Heart left ventricle (tissue), 16 donors: ENCODE data around the gene RAB14. TPM values are rescaled to one million over a fixed set of nuclear protein-coding genes. Genes with fewer than 3 reads are reported as not detected.

Experiments
- ATAC-seq, 4 donors: fragments of 200-7000 bp; cut with Tn5 transposase; one replicate each; pipeline ENCODE4 v1.9.1; 2020 to 2022; ENCODE audit warnings: moderate library complexity in 4 of 4, mild to moderate bottlenecking in 3 of 4, moderate number of reproducible peaks in 1 of 4
- DNase-seq, 5 donors: peaks; one replicate each; pipeline ENCODE4 v3.0.0-alpha.2; 2020
- H3K27ac ChIP-seq, 12 donors: fragments of 200-600 bp; sonication (generic) in 4 of 12; one replicate each; pipeline versions ENCODE4 v1.5.0 to v1.8.0; 2016 to 2022; ENCODE audit warnings: mild to moderate bottlenecking in 2 of 12
- H3K27me3 ChIP-seq, 9 donors: fragments of 200-600 bp; sonication (generic) in 2 of 9; one replicate each; pipeline versions ENCODE4 v1.5.1 to v1.8.0; 2016 to 2022; ENCODE audit warnings: mild to moderate bottlenecking in 3 of 9
- H3K36me3 ChIP-seq, 9 donors: fragments of 200-600 bp; sonication (generic) in 2 of 9; one replicate each; pipeline versions ENCODE4 v1.5.0 to v1.8.0; 2018 to 2022; ENCODE audit warnings: mild to moderate bottlenecking in 2 of 9
- H3K4me1 ChIP-seq, 12 donors: fragments of 200-600 bp; sonication (generic) in 4 of 12; one replicate each; pipeline versions ENCODE4 v1.5.0 to v1.8.0; 2016 to 2022; ENCODE audit warnings: mild to moderate bottlenecking in 3 of 12
- H3K4me3 ChIP-seq, 12 donors: fragments of 200-600 bp; sonication (generic) in 4 of 12; one replicate each; pipeline versions ENCODE4 v1.5.0 to v1.8.0; 2017 to 2022; ENCODE audit warnings: mild to moderate bottlenecking in 9 of 12, moderate library complexity in 4 of 12
- H3K9me3 ChIP-seq, 12 donors: fragments of 200-600 bp; sonication (generic) in 4 of 12; one replicate each; pipeline versions ENCODE4 v1.5.0 to v1.8.0; 2016 to 2022; ENCODE audit warnings: mild to moderate bottlenecking in 1 of 12
- CTCF ChIP-seq, 12 donors: fragments of 200-600 bp; sonication (generic) in 4 of 12; IDR thresholded peaks; one replicate each; pipeline versions ENCODE4 v1.5.0 to v1.8.0; 2018 to 2022; ENCODE audit warnings: antibody characterized with exemption in 12 of 12, mild to moderate bottlenecking in 5 of 12
- POLR2A ChIP-seq, 2 donors: fragments of 450-650 bp; IDR thresholded peaks; one replicate each; pipeline ENCODE4 v1.6.1; 2017; ENCODE audit warnings: antibody characterized with exemption in 2 of 2, mild to moderate bottlenecking in 2 of 2, moderate library complexity in 2 of 2
- WGBS, 4 donors: extraction: QIAGEN DNeasy Blood & Tissue Kit in 2 of 4; methylation state at CpG; one replicate each; pipeline versions ENCODE4 v1.1.5 to v1.1.7; 2013 to 2018; 5-methylcytosine and 5-hydroxymethylcytosine counted together
- intact Hi-C, 10 donors: fragments of 100-400 bp; cut with DNase I; formaldehyde crosslinking; loops; one replicate each; pipeline versions ENCODE4 v1.11.1 to v1.14.2; 2022
- polyA plus RNA-seq, 2 donors: library from polyadenylated mRNA; stranded (reverse); fragments of 200-250 nt; gene quantifications; one replicate each; pipeline ENCODE4 v1.2.3, GENCODE V29; 2013
- total RNA-seq, 9 donors: library from RNA; depleted of rRNA in 2 of 9; stranded (reverse); fragments of >200 nt in 2 of 9; fragmentation: NEBNext Ultra II Directional in 3 of 9; extraction: Animal tissue kit (Norgen Biotek cat#: 25700) in 3 of 9; gene quantifications; one replicate each; pipeline versions ENCODE4 v1.1.0 to v1.2.4, GENCODE V29; 2016 to 2023
- donor health status: ischemic (EF 13 %, LVEDD 7.1; RV severe dilation, severe dysfunction).
- donor health status: healthy with polysubstance abuse.
- donor health status: DM: no; HTN: yes; CAD: no.
- donor health status: DM: no; HTN: no; CAD: no.
- donor health status: ischemic (EF 25% LVEDD 6.9; RV normal size, moderate dysfunction).
- donor health status: ischemic (EF 25% LVEDD 5.7; RV mildly dilated, moderate dysfunction).
- donor health status: healthy.
- donor health status: DM: yes; HTN: yes; CAD: no.
- donor health status: ischemic (EF 35%, LVEDD 5.7; RV mildly dilated, moderate dysfunction).
- donor health status: nonischemic (EF 11% LVEDD 7.7; RV severe dilation, severe dysfunction).
- donor health status: DM: yes; HTN: yes; CAD: no.
- donor health status: PGD.
- donor health status: ischemic (EF 29% LVEDD 5.4; RV normal size, mild dysfunction).
- donor health status: nonischemic (EF 23%, LVEDD 6.1; RV moderate dilation, normal function).

Gene RAB14
- total and polyA plus RNA-seq, 11 donors, result 15.8 to 66.9 (median 50.4) TPM

- no peaks in the 10 kb centered on the region for H3K9me3 ChIP-seq
- no peaks in the 10 kb centered on the region for H3K36me3 ChIP-seq
- no peak for TF ChIP-seq CTCF (IDR thresholded peaks at IDR 0.05)
- TF ChIP-seq POLR2A (IDR thresholded peaks at IDR 0.05), result no peak
- ATAC-seq (no peak), DNase-seq (no peak)
- intact Hi-C loops, result no loop called here
- H3K4me1 ChIP-seq, result peaks cover 11 to 78% (median 68%) of the 10 kb centered on the region in 12 donors
- H3K27ac ChIP-seq, result no peak overlapping the region
- 24 to 28% (median 27%) methylated on average over 4 of the region's 4 CpGs for WGBS, 4 donors
- H3K27me3 ChIP-seq, result no peaks in the 10 kb centered on the region
- peak overlapping the region in 6 of 12 donors; percentile 14 to 96 (median 92) for H3K4me3 ChIP-seq
These were observed 3.1 kb downstream of the RAB14 start for GRCh38 chr9:121198512-121199042.

- Histone ChIP-seq H3K27ac (no peak overlapping the region), H3K36me3 (no peaks in the 10 kb centered on the region), H3K27me3 (no peaks in the 10 kb centered on the region), H3K4me1 (peaks cover 14 to 87% (median 77%) of the 10 kb centered on the region in 12 donors), H3K4me3 (no peak overlapping the region), H3K9me3 (no peaks in the 10 kb centered on the region)
- whole genome bisulfite sequencing, 4 donors, result 85 to 97% (median 95%) methylated on average over 1 of the region's 1 CpG
- intact Hi-C loops, result no loop called here
- DNase-seq (no peak), ATAC-seq (no peak)
- TF ChIP-seq POLR2A (IDR thresholded peaks at IDR 0.05) (no peak), CTCF (IDR thresholded peaks at IDR 0.05) (peak in 1 of 12 donors; percentile 17)
These were observed 4.5 kb downstream of the RAB14 start for GRCh38 chr9:121197132-121197531.

- 38 to 43% (median 41%) methylated on average over 4 of the region's 4 CpGs for WGBS, 4 donors
- no peak for ATAC-seq
- DNase-seq, result no peak
- Histone ChIP-seq H3K27ac (no peak overlapping the region), H3K36me3 (peaks cover 0 to 2% (median 0%) of the 10 kb centered on the region in 9 donors), H3K9me3 (no peaks in the 10 kb centered on the region), H3K27me3 (no peaks in the 10 kb centered on the region), H3K4me1 (peaks cover 14 to 92% (median 83%) of the 10 kb centered on the region in 12 donors), H3K4me3 (no peak overlapping the region)
- intact Hi-C loops, result no loop called here
- no peak for TF ChIP-seq CTCF (IDR thresholded peaks at IDR 0.05)
- TF ChIP-seq POLR2A (IDR thresholded peaks at IDR 0.05), result no peak
These were observed 5.3 kb downstream of the RAB14 start for GRCh38 chr9:121196389-121196788.

- DNase-seq (no peak), ATAC-seq (no peak)
- WGBS, 4 donors, result 22 to 40% (median 31%) methylated on average over 1 of the region's 1 CpG
- Histone ChIP-seq H3K4me1 (peaks cover 9 to 99% (median 89%) of the 10 kb centered on the region in 12 donors), H3K9me3 (no peaks in the 10 kb centered on the region), H3K4me3 (no peak overlapping the region), H3K36me3 (peaks cover 0 to 8% (median 0%) of the 10 kb centered on the region in 9 donors), H3K27ac (no peak overlapping the region), H3K27me3 (no peaks in the 10 kb centered on the region)
- intact Hi-C loops, result no loop called here
- TF ChIP-seq POLR2A (IDR thresholded peaks at IDR 0.05) (no peak), CTCF (IDR thresholded peaks at IDR 0.05) (no peak)
These were observed 6.9 kb downstream of the RAB14 start for GRCh38 chr9:121194730-121195129.
